Kidney (tissue), 14 donors: Measurements from ENCODE around the gene ADSS1. TPM values are rescaled to one million over a fixed set of nuclear protein-coding genes. Genes with fewer than 3 reads are reported as not detected.

Source experiments
- DNase-seq, 5 donors: peaks; one replicate each; pipeline ENCODE4 v3.0.0-alpha.2; 2013 to 2020
- FAIRE-seq: peaks from 2 replicates; lab custom pipeline; 2012; peaks lifted over from hg19 to GRCh38; lab: Jason Lieb, UNC
- H3K27ac ChIP-seq, 2 donors: one replicate each; pipeline ENCODE4 v1.7.0; 2013; ENCODE audit warnings: low read depth in 2 of 2, low read length in 2 of 2, inconsistent platforms in 1 of 2
- H3K27me3 ChIP-seq: one replicate; pipeline ENCODE4 v1.7.1; 2013; ENCODE audit warnings: low read length, inconsistent platforms; ENCODE audit not compliant: control insufficient read depth, insufficient read depth
- H3K36me3 ChIP-seq, 3 donors: one replicate each; pipeline versions ENCODE4 v1.7.0 to v1.7.1; 2013; ENCODE audit warnings: low read length in 3 of 3, control low read depth in 1 of 3, inconsistent platforms in 1 of 3; ENCODE audit not compliant: insufficient read depth in 3 of 3, control insufficient read depth in 2 of 3
- H3K4me1 ChIP-seq, 3 donors: one replicate each; pipeline versions ENCODE4 v1.7.0 to v1.7.1; 2013; ENCODE audit warnings: low read length in 3 of 3, inconsistent platforms in 1 of 3, low read depth in 1 of 3; ENCODE audit not compliant: control insufficient read depth in 2 of 3, insufficient read depth in 2 of 3
- H3K4me3 ChIP-seq, 3 donors: one replicate each; pipeline versions ENCODE4 v1.7.0 to v1.8.1; 2013; ENCODE audit warnings: low read length in 3 of 3, control low read depth in 1 of 3, inconsistent platforms in 1 of 3
- H3K9ac ChIP-seq, 3 donors: one replicate each; pipeline versions ENCODE4 v1.7.0 to v1.7.1; 2013; ENCODE audit warnings: low read length in 3 of 3, control low read depth in 1 of 3, inconsistent platforms in 1 of 3
- H3K9me3 ChIP-seq, 3 donors: one replicate each; pipeline versions ENCODE4 v1.7.0 to v1.7.1; 2013; ENCODE audit warnings: low read length in 3 of 3, control low read depth in 1 of 3, inconsistent platforms in 1 of 3; ENCODE audit not compliant: control insufficient read depth in 2 of 3, insufficient read depth in 1 of 3
- CTCF ChIP-seq: IDR thresholded peaks from 3 replicates; pipeline ENCODE4 v1.5.1; 2012; ENCODE audit warnings: mild to moderate bottlenecking, moderate library complexity, borderline replicate concordance; ENCODE audit not compliant: insufficient read depth; ENCODE audit errors: extremely low read depth
- intact Hi-C: fragments of 100-400 bp; cut with DNase I; formaldehyde crosslinking; loops from one replicate; pipeline ENCODE4 v1.11.1; 2022
- polyA plus RNA-seq: library from polyadenylated mRNA; stranded (reverse); fragments of 350-450 nt; fragmentation: Illumina TruSeq; extraction: RNeasy Lipid Tissue Mini Kit (QIAGEN cat#74804); gene quantifications from one replicate; pipeline ENCODE4 v1.2.3, GENCODE V29; 2014; ENCODE audit warnings: low read depth, low replicate concordance; ENCODE audit not compliant: insufficient read depth
- total RNA-seq: library from RNA; stranded (reverse); fragmentation: NEBNext Ultra II Directional; extraction: Animal tissue kit (Norgen Biotek cat#: 25700); gene quantifications from one replicate; pipeline ENCODE4 v1.2.1, GENCODE V29; 2021
- donor health status: control.
- donor health status: control.
- donor health status: control.
- donor health status: control.
- donor health status: control.
- donor health status: DM: yes; HTN: yes; CAD: no.
- donor health status: Normal renal cell carcinoma (clear cell type).

The ADSS1 gene
- total and polyA plus RNA-seq, 2 donors from 2014 or later: 7.5 to 16.5 TPM

GRCh38 chr14:104751539-104752422 is 27.8 kb downstream of the ADSS1 start:
- H3K36me3 ChIP-seq: peaks cover 2 to 10% (median 9%) of the 10 kb centered on the region in 3 donors
- H3K4me3 ChIP-seq: peak overlapping the region; percentile 57 to 89 (median 73)
- H3K27ac ChIP-seq: peak overlapping the region; percentile 6 to 79
- DNase-seq: peak in 2 of 5 donors; percentile 85 to 86
- peaks cover 3 to 27% (median 19%) of the 10 kb centered on the region in 3 donors for H3K4me1 ChIP-seq
- H3K9me3 ChIP-seq: no peaks in the 10 kb centered on the region
- FAIRE-seq: no peak
- H3K27me3 ChIP-seq: no peaks in the 10 kb centered on the region
- intact Hi-C loops: no loop called here
- peak overlapping the region in 2 of 3 donors; percentile 35 to 65 for H3K9ac ChIP-seq
- TF ChIP-seq CTCF: no peak

- no peak for DNase-seq
- no peaks in the 10 kb centered on the region for H3K27me3 ChIP-seq
- intact Hi-C loops: no loop called here
- H3K4me1 ChIP-seq: peaks cover 3 to 27% (median 19%) of the 10 kb centered on the region in 3 donors
- H3K36me3 ChIP-seq: peaks cover 2 to 15% (median 11%) of the 10 kb centered on the region in 3 donors
- no peak for FAIRE-seq
- peak overlapping the region in 2 of 3 donors; percentile 35 to 65 for H3K9ac ChIP-seq
- H3K27ac ChIP-seq: peak overlapping the region; percentile 6 to 79
- H3K9me3 ChIP-seq: no peaks in the 10 kb centered on the region
- TF ChIP-seq CTCF: no peak
- peak overlapping the region; percentile 57 to 89 (median 73) for H3K4me3 ChIP-seq
Measured at GRCh38 chr14:104752423-104752734, 28.4 kb downstream of the ADSS1 start.

- peaks cover 2 to 15% (median 11%) of the 10 kb centered on the region in 3 donors for H3K36me3 ChIP-seq
- DNase-seq: peak; percentile 100
- H3K4me1 ChIP-seq: peaks cover 0 to 27% (median 19%) of the 10 kb centered on the region in 3 donors
- intact Hi-C loops: no loop called here
- FAIRE-seq: peak; percentile 80
- H3K4me3 ChIP-seq: peak within 1 kb of the TSS; percentile 73 to 89 (median 81)
- no peak for TF ChIP-seq CTCF
- H3K9ac ChIP-seq: peak within 1 kb of the TSS; percentile 65 to 88 (median 74)
- H3K27ac ChIP-seq: peak within 1 kb of the TSS; percentile 49 to 79
- H3K9me3 ChIP-seq: no peaks in the 10 kb centered on the region
- H3K27me3 ChIP-seq: no peaks in the 10 kb centered on the region
Measured at GRCh38 chr14:104752735-104753527, 28.9 kb downstream of the ADSS1 start, which contains the start of gene SIVA1. SIVA1 (plus strand) TSS chr14:104753147; CDS start chr14:104753202, 55 bp downstream.
